GM12865 (cell line): ENCODE measurements around the gene MRPS18C.

Experiments used
- DNase-seq: peaks from one replicate; pipeline ENCODE4 v3.0.0; 2010; ENCODE audit warnings: low read depth
- H3K4me3 ChIP-seq: 2 replicates; pipeline ENCODE4 v1.5.1; 2011; ENCODE audit warnings: mild to moderate bottlenecking, low read depth, low read length, control low read depth
- TF ChIP-seq, protein P1 (sequence below): IDR thresholded peaks from 2 replicates; pipeline ENCODE4 v1.5.1; 2011; ENCODE audit warnings: low read length, control low read depth, low read depth, inconsistent platforms; ENCODE audit not compliant: insufficient read depth; ENCODE audit errors: missing control alignments

Gene MRPS18C

DNA sequence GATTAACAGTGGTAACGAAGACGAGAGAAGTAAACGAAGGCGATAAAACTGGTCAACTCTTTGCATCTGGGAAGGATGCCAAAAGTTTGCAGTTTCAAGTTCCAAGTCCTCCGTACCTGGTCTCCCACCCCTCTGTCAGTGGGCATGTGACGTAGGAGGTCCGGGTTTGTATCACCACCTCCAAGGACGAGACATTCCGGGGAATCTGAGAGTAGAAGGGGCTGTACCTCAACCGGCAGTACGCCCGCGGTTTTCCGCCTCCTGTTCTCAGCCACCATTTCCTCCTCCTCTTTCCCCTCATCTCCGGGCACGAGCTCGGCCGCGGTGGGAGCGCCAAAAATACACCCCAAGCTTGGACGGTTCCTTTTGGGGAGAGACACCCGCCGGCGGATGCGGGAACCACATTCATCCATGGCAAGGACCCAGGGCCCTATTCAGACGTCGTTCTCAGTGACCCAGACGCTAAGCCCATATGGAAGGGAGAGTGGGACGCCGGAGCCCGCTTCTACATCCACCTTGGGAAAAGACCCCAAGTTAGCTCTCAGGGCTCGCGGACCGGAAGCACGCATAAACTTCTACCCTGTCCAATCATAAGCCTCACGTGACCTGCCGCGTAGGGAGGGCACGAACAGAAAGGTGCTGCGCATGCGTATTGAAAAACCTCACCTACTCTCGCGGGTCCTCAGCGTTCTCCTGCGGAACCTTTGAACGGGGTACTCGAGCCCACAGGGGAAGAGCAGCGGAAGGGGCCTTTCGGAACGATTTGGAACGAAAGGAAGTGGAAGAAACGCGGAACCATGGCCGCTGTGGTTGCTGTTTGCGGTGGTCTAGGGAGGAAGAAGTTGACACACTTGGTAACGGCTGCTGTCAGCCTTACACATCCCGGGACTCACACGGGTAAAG, at the start of gene MRPS18C, which contains the start of gene HELQ:
TSS of gene MRPS18C (plus strand) at position 778 of the 903 bp plus-strand sequence. CDS start at position 798, 20 bp downstream.
TSS of gene HELQ (minus strand) at position 543 of the 903 bp plus-strand sequence. CDS start at position 413, 130 bp downstream.
- TF ChIP-seq, protein P1, sequence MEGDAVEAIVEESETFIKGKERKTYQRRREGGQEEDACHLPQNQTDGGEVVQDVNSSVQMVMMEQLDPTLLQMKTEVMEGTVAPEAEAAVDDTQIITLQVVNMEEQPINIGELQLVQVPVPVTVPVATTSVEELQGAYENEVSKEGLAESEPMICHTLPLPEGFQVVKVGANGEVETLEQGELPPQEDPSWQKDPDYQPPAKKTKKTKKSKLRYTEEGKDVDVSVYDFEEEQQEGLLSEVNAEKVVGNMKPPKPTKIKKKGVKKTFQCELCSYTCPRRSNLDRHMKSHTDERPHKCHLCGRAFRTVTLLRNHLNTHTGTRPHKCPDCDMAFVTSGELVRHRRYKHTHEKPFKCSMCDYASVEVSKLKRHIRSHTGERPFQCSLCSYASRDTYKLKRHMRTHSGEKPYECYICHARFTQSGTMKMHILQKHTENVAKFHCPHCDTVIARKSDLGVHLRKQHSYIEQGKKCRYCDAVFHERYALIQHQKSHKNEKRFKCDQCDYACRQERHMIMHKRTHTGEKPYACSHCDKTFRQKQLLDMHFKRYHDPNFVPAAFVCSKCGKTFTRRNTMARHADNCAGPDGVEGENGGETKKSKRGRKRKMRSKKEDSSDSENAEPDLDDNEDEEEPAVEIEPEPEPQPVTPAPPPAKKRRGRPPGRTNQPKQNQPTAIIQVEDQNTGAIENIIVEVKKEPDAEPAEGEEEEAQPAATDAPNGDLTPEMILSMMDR, result peak; percentile 4
- H3K4me3 ChIP-seq, result peak within 1 kb of the TSS; percentile 86
- DNase-seq, result peak; percentile 99

DNA sequence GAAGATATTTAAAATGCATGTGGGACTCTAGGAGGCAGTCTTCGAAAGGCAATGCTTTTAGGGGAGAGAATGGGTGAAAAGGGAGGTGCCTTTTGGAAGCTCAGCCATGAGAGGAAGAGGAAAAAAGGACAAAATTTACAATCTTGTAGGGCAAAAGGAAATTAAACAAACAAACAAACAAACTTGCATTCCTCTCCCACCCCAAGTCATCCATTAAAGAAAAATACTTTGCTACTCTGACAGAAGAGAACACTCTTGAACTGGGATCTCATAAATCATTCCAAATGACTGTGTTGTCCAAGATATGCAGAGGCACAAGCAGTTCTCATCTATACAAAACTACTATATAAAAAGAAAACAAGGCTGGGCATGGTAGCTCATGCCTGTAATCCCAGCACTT, 47.0 kb upstream of the MRPS18C start:
- H3K4me3 ChIP-seq, result no peak overlapping the region
- DNase-seq, result no peak
- TF ChIP-seq, protein P1, result no peak

DNA sequence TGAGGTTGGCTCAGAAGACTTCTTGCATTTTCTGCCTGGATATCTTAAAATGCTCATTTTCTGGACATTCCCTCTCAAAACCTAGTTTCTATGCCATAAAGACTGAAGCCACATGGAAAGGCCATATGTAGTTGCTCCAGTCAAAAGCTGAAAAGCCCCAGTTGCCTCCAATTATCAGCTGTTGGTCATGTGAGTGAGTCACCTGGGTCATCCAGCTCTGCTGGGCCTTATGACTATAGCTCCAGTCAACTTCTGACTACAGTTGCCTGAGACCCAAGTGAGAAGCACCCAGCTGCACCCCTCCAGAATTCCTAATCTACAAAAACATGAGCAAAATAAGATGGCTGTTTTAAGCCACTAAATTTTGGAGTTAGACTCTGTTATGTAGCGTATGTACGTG, 42.2 kb upstream of the MRPS18C start:
- DNase-seq, result no peak
- H3K4me3 ChIP-seq, result no peak overlapping the region
- TF ChIP-seq, protein P1, result no peak

DNA sequence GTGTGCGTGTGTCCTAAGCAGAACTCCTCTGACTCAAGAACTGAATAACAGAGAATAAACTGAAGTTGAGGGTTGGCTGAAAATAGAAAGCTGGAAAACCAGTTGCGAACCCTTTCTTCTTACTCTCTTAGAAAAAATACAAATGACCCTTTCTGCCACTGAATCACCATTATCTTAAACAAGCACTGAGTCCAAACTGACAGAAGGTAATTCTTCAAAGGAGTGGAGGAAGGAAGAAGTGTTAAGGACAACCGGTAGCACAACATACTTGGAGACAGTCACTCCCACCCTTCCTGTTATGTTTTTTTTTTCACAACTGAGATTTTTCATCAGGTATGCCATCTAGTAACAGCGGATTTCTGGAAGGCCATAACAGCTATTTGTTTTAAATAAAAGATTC, 38.3 kb upstream of the MRPS18C start:
- TF ChIP-seq, protein P1, result no peak
- no peak for DNase-seq

DNA sequence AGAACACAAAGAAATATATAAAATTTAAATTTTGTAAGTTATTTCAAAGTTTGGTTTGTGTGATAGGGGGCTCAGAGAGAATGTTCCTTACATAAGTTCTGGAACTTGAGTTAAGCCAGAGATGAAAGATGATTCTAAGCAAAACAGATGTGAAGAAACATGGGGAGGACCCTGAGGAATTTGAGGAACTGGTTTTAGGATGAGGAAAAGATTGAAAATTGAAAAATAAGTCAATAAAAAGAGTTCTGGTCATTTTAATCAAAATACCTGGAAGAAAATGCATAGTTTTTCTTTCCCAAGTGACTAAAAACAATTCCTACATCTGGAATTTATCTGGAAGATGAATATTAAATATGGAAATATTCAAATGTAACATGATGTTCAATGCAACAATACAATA, 37.6 kb upstream of the MRPS18C start:
- TF ChIP-seq, protein P1, result no peak
- H3K4me3 ChIP-seq, result no peak overlapping the region
- DNase-seq, result no peak

More for the DNA sequence above, 38.3 kb upstream of the MRPS18C start:
- no peak overlapping the region for H3K4me3 ChIP-seq

DNA sequence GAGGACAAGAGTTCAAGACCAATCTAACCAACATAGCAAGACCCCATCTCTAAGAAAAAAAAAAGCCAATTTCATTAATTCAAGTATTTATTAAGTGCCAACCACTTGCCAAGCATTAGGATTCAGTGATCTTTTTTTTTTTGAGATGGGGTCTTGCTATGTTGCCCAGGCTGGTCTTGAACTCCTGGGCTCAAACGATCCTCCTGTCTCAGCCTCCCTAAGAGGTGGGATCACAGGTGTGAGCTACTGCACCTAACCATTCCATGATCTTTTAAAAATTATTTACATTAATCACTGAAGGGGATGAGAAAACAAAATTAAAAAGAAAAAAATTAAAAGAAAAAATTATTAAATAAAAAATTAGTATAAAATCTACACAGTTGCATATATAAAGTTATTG, 24.7 kb upstream of the MRPS18C start:
- TF ChIP-seq, protein P1, result no peak
- DNase-seq, result no peak
- H3K4me3 ChIP-seq, result no peak overlapping the region
